ENCODE measurements around the gene DGKB.

- TF ChIP-seq POLR2A (IDR thresholded peaks at IDR 0.05) (no peak), CTCF (IDR thresholded peaks at IDR 0.05) (no peak)
Observed at GRCh38 chr7:14286036-14286435, 616.5 kb downstream of the DGKB start.

All from sigmoid colon (tissue), 3 donors.